Endothelial cell of umbilical vein (primary cell): ENCODE measurements around the gene OR52B6. TPM values are rescaled to one million over a fixed set of nuclear protein-coding genes. Genes with fewer than 3 reads are reported as not detected.

Source experiments
- BruUV-seq: library from RNA; stranded (reverse); fragments of 400-500 nt; replicated peaks from 2 replicates; lab custom pipeline; 2021; lab: Mats Ljungman, UMichigan
- CTCF ChIA-PET: fragments of 300-600, 350-600 bp; sonication (Branson Sonifier 250); formaldehyde crosslinking; loops from one replicate; lab custom pipeline; 2021; ENCODE audit warnings: antibody characterized with exemption, inconsistent platforms; lab: Charles Lee
- POLR2A ChIA-PET: fragments of 300-600, 350-600 bp; sonication (Branson Sonifier 250); formaldehyde crosslinking; loops from one replicate; lab custom pipeline; 2021; ENCODE audit warnings: antibody characterized with exemption, inconsistent platforms; lab: Charles Lee
- DNase-seq: peaks from one replicate; pipeline ENCODE4 v3.0.0-alpha.2; 2011; ENCODE audit warnings: low read depth, low spot score
- FAIRE-seq: peaks from 2 replicates; lab custom pipeline; 2011; peaks lifted over from hg19 to GRCh38; lab: Jason Lieb, UNC
- H2AFZ ChIP-seq: 2 replicates; pipeline ENCODE4 v1.6.0; 2012; ENCODE audit warnings: low read depth, low read length, control low read depth, inconsistent platforms
- H3K27ac ChIP-seq: 2 replicates; pipeline ENCODE4 v1.5.1; 2011; ENCODE audit warnings: low read depth, mild to moderate bottlenecking, control low read depth, low read length, moderate library complexity; ENCODE audit not compliant: insufficient read depth
- H3K27me3 ChIP-seq, 2 experiments: 2 replicates each; pipeline versions ENCODE4 v1.6.0 to v1.6.1; 2011; ENCODE audit warnings: low read length in 2 of 2, mixed read lengths in 1 of 2; ENCODE audit not compliant: control insufficient read depth in 2 of 2, insufficient read depth in 2 of 2
- H3K36me3 ChIP-seq, 2 experiments: 2 replicates in 1 of 2; 3 replicates in 1 of 2; pipeline ENCODE4 v1.5.1; 2011; ENCODE audit warnings: low read length in 2 of 2, mild to moderate bottlenecking in 1 of 2, moderate library complexity in 1 of 2; ENCODE audit not compliant: control insufficient read depth in 2 of 2, insufficient read depth in 2 of 2; ENCODE audit errors: extremely low read depth in 1 of 2
- H3K4me1 ChIP-seq: 3 replicates; pipeline ENCODE4 v1.5.1; 2011; ENCODE audit warnings: mild to moderate bottlenecking, low read length; ENCODE audit not compliant: control insufficient read depth, insufficient read depth; ENCODE audit errors: extremely low read depth
- H3K4me2 ChIP-seq: 2 replicates; pipeline ENCODE4 v1.6.1; 2011; ENCODE audit warnings: low read length, control low read depth, mixed read lengths; ENCODE audit not compliant: insufficient read depth
- H3K4me3 ChIP-seq, 3 experiments: fragments of 200-600 bp in 1 of 3; sonication (generic), shearing (Covaris generic) in 1 of 3; replicated peaks in 1 of 3; 2 replicates each; pipeline ENCODE4 v1.5.1; 2011 to 2016; ENCODE audit warnings: control low read depth in 3 of 3, low read length in 3 of 3, mild to moderate bottlenecking in 2 of 3, inconsistent platforms in 1 of 3, low read depth in 1 of 3, moderate library complexity in 1 of 3; ENCODE audit not compliant: insufficient read depth in 1 of 3
- H3K79me2 ChIP-seq: 2 replicates; pipeline ENCODE4 v1.6.0; 2012; ENCODE audit warnings: low read length, inconsistent platforms; ENCODE audit not compliant: control insufficient read depth, insufficient read depth
- H3K9ac ChIP-seq: replicated peaks from 2 replicates; pipeline ENCODE3; 2011; ENCODE audit warnings: low read length, control low read depth; ENCODE audit not compliant: insufficient read depth; ENCODE audit errors: extremely low read depth
- H3K9me1 ChIP-seq: replicated peaks from 3 replicates; pipeline ENCODE4 v1.6.0; 2011; ENCODE audit warnings: mild to moderate bottlenecking, low read length; ENCODE audit not compliant: control insufficient read depth, insufficient read depth; ENCODE audit errors: extremely low read depth
- H3K9me3 ChIP-seq: replicated peaks from 2 replicates; pipeline ENCODE4 v1.5.1; 2012; ENCODE audit warnings: low read length, inconsistent platforms; ENCODE audit not compliant: control insufficient read depth, insufficient read depth
- H4K20me1 ChIP-seq: replicated peaks from 2 replicates; pipeline ENCODE3; 2011; ENCODE audit warnings: mild to moderate bottlenecking, low read length; ENCODE audit not compliant: control insufficient read depth, insufficient read depth; ENCODE audit errors: extremely low read depth
- EZH2 ChIP-seq: IDR thresholded peaks from 2 replicates; pipeline ENCODE4 v1.6.1; 2012; ENCODE audit warnings: borderline replicate concordance, low read depth, mild to moderate bottlenecking, moderate library complexity, low read length, inconsistent platforms; ENCODE audit not compliant: severe bottlenecking
- FOS ChIP-seq: IDR thresholded peaks from 2 replicates; pipeline ENCODE4 v1.6.1; 2011; ENCODE audit warnings: mild to moderate bottlenecking, low read length, moderate library complexity, borderline replicate concordance; ENCODE audit not compliant: insufficient read depth
- GATA2 ChIP-seq: IDR thresholded peaks from 2 replicates; pipeline ENCODE4 v1.7.0; 2011; ENCODE audit warnings: low read depth, mild to moderate bottlenecking, moderate library complexity, mixed read lengths, low read length; ENCODE audit not compliant: insufficient read length, insufficient read depth
- JUN ChIP-seq: IDR thresholded peaks from 2 replicates; pipeline ENCODE4 v1.6.1; 2011; ENCODE audit warnings: borderline replicate concordance, low read depth; ENCODE audit not compliant: insufficient read length, insufficient read depth
- MYC ChIP-seq: IDR thresholded peaks from one replicate; pipeline ENCODE4 v1.6.1; 2011; ENCODE audit warnings: mild to moderate bottlenecking, low read depth, low read length
- POLR2A ChIP-seq: IDR thresholded peaks from 2 replicates; pipeline ENCODE4 v1.6.1; 2012; ENCODE audit warnings: low read depth, mild to moderate bottlenecking, control low read depth, low read length
- POLR2AphosphoS5 ChIP-seq: IDR thresholded peaks from 2 replicates; pipeline ENCODE4 v1.6.1; 2012; ENCODE audit warnings: low read depth, mild to moderate bottlenecking, control low read depth, low read length, moderate library complexity; ENCODE audit not compliant: insufficient read depth
- dilution Hi-C: fragments of 300-500 bp; cut with MboI; formaldehyde crosslinking; loops from one replicate; pipeline ENCODE4 v1.15.0; 2019; ENCODE audit warnings: low sequenced_read_pairs; ENCODE audit not compliant: extremely low pct_ligation_motif_present
- intact Hi-C: fragments of 100-400 bp; cut with micrococcal nuclease; formaldehyde crosslinking; loops from one replicate; pipeline ENCODE4 v1.10.0; 2022
- polyA plus RNA-seq, 4 experiments: library from polyadenylated mRNA; depleted of rRNA in 3 of 4; stranded (reverse) in 3 of 4; unstranded in 1 of 4; fragments of >200 nt; gene quantifications; 2 replicates each; pipeline versions ENCODE4 v1.2.1 to v1.2.3, GENCODE V29; 2011 to 2012; ENCODE audit warnings: missing spikeins in 1 of 4
- total RNA-seq: library from RNA; stranded (reverse); gene quantifications from 2 replicates; pipeline ENCODE4 v1.2.3, GENCODE V29; 2021
- TF ChIP-seq, protein P1 (sequence below): IDR thresholded peaks from 2 replicates; pipeline ENCODE4 v1.6.1; 2011; ENCODE audit not compliant: insufficient read depth, insufficient read length

The OR52B6 gene
- total and polyA plus RNA-seq, 2 donors (not counting 3 experiments of a cell fraction or from before 2014, with no cell fraction given): not detected

DNA sequence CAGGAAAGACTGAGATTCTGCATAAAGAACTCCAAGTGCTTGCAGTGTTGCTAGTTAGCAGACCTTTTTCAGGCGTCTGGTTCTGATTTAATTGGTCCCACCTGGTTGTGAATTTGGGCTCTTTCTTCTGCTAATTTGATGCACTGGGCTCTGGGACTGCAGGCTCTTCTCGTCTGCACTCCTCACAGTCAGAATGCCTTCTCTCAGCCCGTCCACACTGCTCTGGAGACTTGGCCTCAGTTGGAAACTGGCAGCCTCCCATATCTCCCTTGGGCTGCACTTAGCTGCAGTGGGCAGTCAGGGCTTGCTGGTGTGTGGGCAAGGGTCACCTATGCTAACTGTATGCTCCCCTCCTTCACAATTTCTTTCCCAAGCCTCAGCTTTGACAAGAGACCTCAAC lies 17.3 kb downstream of the OR52B6 start:
- H3K9me1 ChIP-seq: no peaks in the 10 kb centered on the region
- H3K9ac ChIP-seq: no peak overlapping the region
- no peaks in the 10 kb centered on the region for H3K79me2 ChIP-seq
- H3K4me3 ChIP-seq: no peak overlapping the region
- H3K9me3 ChIP-seq: no peaks in the 10 kb centered on the region
- POLR2A ChIA-PET: no interaction called here
- FAIRE-seq: no peak
- intact Hi-C loops (loop anchor here (10.0 kb wide), 1 partner anchor 637 kb away; the partner anchor contains the start of genes CNGA4 and FHIP1B), dilution Hi-C loops (no loop called here)
- no peak overlapping the region for H2AFZ ChIP-seq
- no peak overlapping the region for H3K4me2 ChIP-seq
- no peaks in the 10 kb centered on the region for H3K36me3 ChIP-seq
- H3K27me3 ChIP-seq: no peaks in the 10 kb centered on the region
- H3K27ac ChIP-seq: no peak overlapping the region
- CTCF ChIA-PET: interaction anchor here (0.8 kb wide), 1 partner anchor 23 kb away, joined by 3 read pairs; no protein-coding TSS in a partner anchor
- no peak for DNase-seq
- TF ChIP-seq, protein P1, sequence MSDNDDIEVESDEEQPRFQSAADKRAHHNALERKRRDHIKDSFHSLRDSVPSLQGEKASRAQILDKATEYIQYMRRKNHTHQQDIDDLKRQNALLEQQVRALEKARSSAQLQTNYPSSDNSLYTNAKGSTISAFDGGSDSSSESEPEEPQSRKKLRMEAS: no peak
- no peak for TF ChIP-seq POLR2A
- TF ChIP-seq JUN: no peak
- no peak for TF ChIP-seq EZH2
- no peak for TF ChIP-seq MYC
- TF ChIP-seq FOS: no peak
- TF ChIP-seq POLR2AphosphoS5: no peak
- TF ChIP-seq GATA2: no peak
- BruUV-seq: no TSS peak
- no peaks in the 10 kb centered on the region for H4K20me1 ChIP-seq
- peaks cover 9% of the 10 kb centered on the region for H3K4me1 ChIP-seq
